ENCODE data around the gene C1QTNF8.

Gene C1QTNF8

DNA sequence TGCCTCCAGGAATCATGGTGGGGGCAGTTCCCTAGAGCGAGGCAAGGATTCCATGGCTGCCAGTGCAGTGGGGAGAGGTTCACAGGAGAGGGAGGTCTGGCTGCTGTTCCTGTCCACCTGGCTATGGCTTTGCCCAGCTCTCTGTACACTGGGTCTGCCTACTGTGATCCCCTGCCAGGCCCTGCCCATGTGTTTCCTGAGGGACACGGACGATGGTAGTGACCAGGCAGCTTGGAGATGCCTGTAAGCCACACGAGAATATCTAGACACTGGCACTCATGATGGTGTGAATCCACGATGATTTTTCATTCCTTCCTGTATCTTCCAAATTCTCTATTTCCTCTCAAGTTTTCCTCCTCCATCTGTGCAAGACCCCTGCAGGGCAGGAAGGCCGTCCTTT lies 11.1 kb downstream of the C1QTNF8 start:
- no peak overlapping the region for H3K4me3 ChIP-seq (ENCODE audit: low read length)
- no peaks in the 10 kb centered on the region for H3K79me2 ChIP-seq (ENCODE audit: low read length)
- H3K9ac ChIP-seq (ENCODE audit: low read length): no peak overlapping the region
- 0 out of 2 replicates have a peak, but pooled peaks cover 4% of the 10 kb centered on the region for H3K9me3 ChIP-seq (ENCODE audit: insufficient read depth, low read length)
- no peak for TF ChIP-seq EZH2phosphoT487 (IDR thresholded peaks at IDR 0.05; ENCODE audit: low read depth)
- TF ChIP-seq, protein P1, sequence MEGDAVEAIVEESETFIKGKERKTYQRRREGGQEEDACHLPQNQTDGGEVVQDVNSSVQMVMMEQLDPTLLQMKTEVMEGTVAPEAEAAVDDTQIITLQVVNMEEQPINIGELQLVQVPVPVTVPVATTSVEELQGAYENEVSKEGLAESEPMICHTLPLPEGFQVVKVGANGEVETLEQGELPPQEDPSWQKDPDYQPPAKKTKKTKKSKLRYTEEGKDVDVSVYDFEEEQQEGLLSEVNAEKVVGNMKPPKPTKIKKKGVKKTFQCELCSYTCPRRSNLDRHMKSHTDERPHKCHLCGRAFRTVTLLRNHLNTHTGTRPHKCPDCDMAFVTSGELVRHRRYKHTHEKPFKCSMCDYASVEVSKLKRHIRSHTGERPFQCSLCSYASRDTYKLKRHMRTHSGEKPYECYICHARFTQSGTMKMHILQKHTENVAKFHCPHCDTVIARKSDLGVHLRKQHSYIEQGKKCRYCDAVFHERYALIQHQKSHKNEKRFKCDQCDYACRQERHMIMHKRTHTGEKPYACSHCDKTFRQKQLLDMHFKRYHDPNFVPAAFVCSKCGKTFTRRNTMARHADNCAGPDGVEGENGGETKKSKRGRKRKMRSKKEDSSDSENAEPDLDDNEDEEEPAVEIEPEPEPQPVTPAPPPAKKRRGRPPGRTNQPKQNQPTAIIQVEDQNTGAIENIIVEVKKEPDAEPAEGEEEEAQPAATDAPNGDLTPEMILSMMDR (IDR thresholded peaks at IDR 0.05; ENCODE audit: low read depth, low read length): no peak
- no peak overlapping the region for H3K27ac ChIP-seq (ENCODE audit: low read length)
- H3K27me3 ChIP-seq (ENCODE audit: low read depth, low read length): no peaks in the 10 kb centered on the region
- H3K4me1 ChIP-seq (ENCODE audit: low read length): no peaks in the 10 kb centered on the region
- H3K36me3 ChIP-seq (replicated peaks; ENCODE audit: low read depth, low read length): no peaks in the 10 kb centered on the region
- H4K20me1 ChIP-seq (ENCODE audit: insufficient read depth, low read length): no peaks in the 10 kb centered on the region
- H2AFZ ChIP-seq (ENCODE audit: low read depth, low read length): no peak overlapping the region
- no peak overlapping the region for H3K4me2 ChIP-seq (ENCODE audit: low read length)

DNA sequence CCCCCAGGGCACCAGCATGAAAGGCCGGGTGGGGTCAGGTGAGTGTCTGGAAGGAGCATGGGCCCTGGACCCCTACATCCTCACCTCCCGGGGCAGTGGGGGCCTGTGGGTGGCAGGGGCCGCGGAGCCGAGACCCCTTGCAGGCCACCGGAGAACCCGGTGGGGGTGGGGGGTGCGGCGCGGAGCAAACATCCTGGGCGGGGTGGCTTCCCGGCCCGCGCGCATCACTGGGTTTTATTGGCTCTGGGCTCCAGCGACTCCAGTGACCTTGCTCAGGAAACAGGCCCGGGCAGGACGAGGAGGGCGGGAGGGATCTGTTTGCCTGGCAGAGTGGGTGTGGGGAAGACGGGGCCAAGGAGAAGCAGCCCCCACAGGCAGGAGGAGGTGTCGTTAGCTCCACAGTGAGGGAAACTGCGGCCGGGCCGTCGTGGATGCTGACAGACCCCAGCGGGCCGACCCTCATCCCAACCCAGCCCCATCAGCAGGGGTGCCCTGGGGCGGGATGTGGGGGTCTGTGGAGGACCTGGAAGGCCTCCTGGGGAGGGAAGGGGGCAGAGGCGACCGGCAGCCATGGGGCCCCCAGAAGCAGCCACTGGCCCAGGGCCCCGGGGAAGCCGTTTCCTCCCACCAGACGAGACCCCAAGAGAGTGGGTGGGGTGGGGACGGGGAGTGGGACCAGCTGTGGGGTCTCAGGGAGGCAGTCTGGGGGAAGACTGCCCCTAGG lies 12.9 kb downstream of the C1QTNF8 start:
- no peak overlapping the region for H3K4me2 ChIP-seq (ENCODE audit: low read length)
- TF ChIP-seq, protein P1 (IDR thresholded peaks at IDR 0.05; ENCODE audit: low read depth, low read length): no peak
- no peak for TF ChIP-seq EZH2phosphoT487 (IDR thresholded peaks at IDR 0.05; ENCODE audit: low read depth)
- no peak overlapping the region for H3K4me3 ChIP-seq (ENCODE audit: low read length)
- no peak overlapping the region for H3K9ac ChIP-seq (ENCODE audit: low read length)
- no peaks in the 10 kb centered on the region for H3K79me2 ChIP-seq (ENCODE audit: low read length)
- H4K20me1 ChIP-seq (ENCODE audit: insufficient read depth, low read length): no peaks in the 10 kb centered on the region
- no peaks in the 10 kb centered on the region for H3K27me3 ChIP-seq (ENCODE audit: low read depth, low read length)
- H3K27ac ChIP-seq (ENCODE audit: low read length): no peak overlapping the region
- no peaks in the 10 kb centered on the region for H3K36me3 ChIP-seq (replicated peaks; ENCODE audit: low read depth, low read length)
- H3K9me3 ChIP-seq (ENCODE audit: insufficient read depth, low read length): 0 out of 2 replicates have a peak, but pooled peaks cover 4% of the 10 kb centered on the region
- no peak overlapping the region for H2AFZ ChIP-seq (ENCODE audit: low read depth, low read length)
- H3K4me1 ChIP-seq (ENCODE audit: low read length): no peaks in the 10 kb centered on the region

DNA sequence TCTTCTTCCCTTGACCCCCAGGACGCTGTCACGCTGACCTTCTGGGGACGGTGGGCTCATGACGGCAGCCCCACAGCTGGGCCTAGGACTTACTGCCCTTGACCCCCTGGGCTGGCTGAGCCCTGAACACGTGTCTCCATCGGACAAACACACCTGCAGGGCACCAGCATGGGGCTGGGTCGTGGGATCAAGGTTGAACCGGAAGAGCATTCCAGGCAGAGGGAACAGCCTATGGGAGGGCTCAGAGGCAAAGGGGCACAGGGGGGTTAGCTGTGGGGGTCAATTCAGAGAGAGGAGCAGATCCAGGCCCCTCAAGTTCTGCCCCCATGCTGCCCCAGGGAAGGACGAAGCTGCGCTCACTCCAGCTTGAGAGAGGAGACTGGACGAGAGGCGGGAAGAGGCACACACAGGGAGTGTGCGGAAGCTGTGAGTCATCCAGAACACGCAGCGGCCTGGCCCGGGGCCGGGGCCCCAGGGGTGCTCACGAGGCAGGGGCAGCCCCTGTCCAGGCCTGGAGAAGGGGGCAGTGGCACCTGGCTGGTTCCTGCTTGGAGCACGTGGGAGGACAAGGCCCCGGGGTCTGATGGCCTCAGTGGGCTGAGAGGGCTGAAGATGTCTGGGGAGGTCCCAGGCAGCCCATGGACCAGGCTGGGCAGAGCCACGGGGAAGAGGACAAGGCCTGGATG lies 13.6 kb downstream of the C1QTNF8 start:
- no peaks in the 10 kb centered on the region for H3K79me2 ChIP-seq (ENCODE audit: low read length)
- H3K4me2 ChIP-seq (ENCODE audit: low read length): no peak overlapping the region
- no peaks in the 10 kb centered on the region for H3K36me3 ChIP-seq (replicated peaks; ENCODE audit: low read depth, low read length)
- no peak overlapping the region for H3K27ac ChIP-seq (ENCODE audit: low read length)
- no peak for TF ChIP-seq EZH2phosphoT487 (IDR thresholded peaks at IDR 0.05; ENCODE audit: low read depth)
- TF ChIP-seq, protein P1 (IDR thresholded peaks at IDR 0.05; ENCODE audit: low read depth, low read length): no peak
- no peaks in the 10 kb centered on the region for H4K20me1 ChIP-seq (ENCODE audit: insufficient read depth, low read length)
- H3K4me3 ChIP-seq (ENCODE audit: low read length): no peak overlapping the region
- H3K9me3 ChIP-seq (ENCODE audit: insufficient read depth, low read length): 0 out of 2 replicates have a peak, but pooled peaks cover 4% of the 10 kb centered on the region
- no peaks in the 10 kb centered on the region for H3K27me3 ChIP-seq (ENCODE audit: low read depth, low read length)
- H3K9ac ChIP-seq (ENCODE audit: low read length): no peak overlapping the region
- no peaks in the 10 kb centered on the region for H3K4me1 ChIP-seq (ENCODE audit: low read length)
- H2AFZ ChIP-seq (ENCODE audit: low read depth, low read length): no peak overlapping the region

DNA sequence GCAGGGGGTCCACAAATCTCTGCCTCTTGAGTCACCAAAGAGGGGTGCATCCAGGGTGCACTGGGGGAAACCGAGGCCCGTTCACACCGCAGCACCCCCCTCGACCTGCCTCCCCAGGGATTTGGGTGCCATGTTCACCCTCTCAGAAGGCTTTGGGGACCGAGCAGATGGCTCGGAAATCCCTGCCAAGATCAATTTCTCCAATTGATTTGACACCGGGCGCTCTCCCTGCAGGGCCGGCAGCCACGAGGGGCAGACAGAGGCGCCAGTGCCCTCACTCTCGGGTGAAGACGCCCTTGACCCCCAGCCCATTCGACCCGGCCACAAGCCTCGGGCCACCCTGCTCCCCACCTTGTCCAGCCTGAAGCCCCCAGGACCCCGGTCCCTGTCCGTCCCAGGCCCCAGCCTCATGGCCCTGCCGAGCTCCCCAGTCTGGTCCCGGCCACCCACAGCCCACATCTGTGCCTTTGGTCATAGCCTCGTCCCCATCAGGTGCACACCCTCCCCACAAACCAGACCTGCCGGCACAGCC lies 14.2 kb downstream of the C1QTNF8 start:
- Histone ChIP-seq H3K9me3 (ENCODE audit: insufficient read depth, low read length) (0 out of 2 replicates have a peak, but pooled peaks cover 4% of the 10 kb centered on the region), H3K4me2 (ENCODE audit: low read length) (no peak overlapping the region), H3K4me1 (ENCODE audit: low read length) (no peaks in the 10 kb centered on the region), H3K4me3 (ENCODE audit: low read length) (no peak overlapping the region), H3K27ac (ENCODE audit: low read length) (no peak overlapping the region), H3K9ac (ENCODE audit: low read length) (no peak overlapping the region), H3K36me3 (replicated peaks; ENCODE audit: low read depth, low read length) (no peaks in the 10 kb centered on the region), H4K20me1 (ENCODE audit: insufficient read depth, low read length) (no peaks in the 10 kb centered on the region), H3K27me3 (ENCODE audit: low read depth, low read length) (no peaks in the 10 kb centered on the region), H3K79me2 (ENCODE audit: low read length) (no peaks in the 10 kb centered on the region), H2AFZ (ENCODE audit: low read depth, low read length) (no peak overlapping the region)
- TF ChIP-seq, protein P1 (IDR thresholded peaks at IDR 0.05; ENCODE audit: low read depth, low read length): no peak
- TF ChIP-seq EZH2phosphoT487 (IDR thresholded peaks at IDR 0.05; ENCODE audit: low read depth): no peak

All from OCI-LY3 (cell line).